ENCODE results near the gene HNRNPD. TPM values are rescaled to one million over a fixed set of nuclear protein-coding genes. Genes with fewer than 3 reads are reported as not detected.
"Not testable (repeated sequence)": the region's sequence is repeated elsewhere in the genome, so short reads cannot be mapped to it uniquely, and the experiment has no call there.

Gene HNRNPD
- total RNA-seq, 1 donor from 2014 or later: 39.7 TPM

- peak; percentile 83 for DNase-seq (ENCODE audit: low spot score)
These were observed 990 bp downstream of the HNRNPD start for GRCh38 chr4:82372517-82373485.

GRCh38 chr4:82371497-82371896, 2.3 kb downstream of the HNRNPD start:
- peak; percentile 4 for DNase-seq (ENCODE audit: low spot score)

GRCh38 chr4:82367438-82368097, 6.2 kb downstream of the HNRNPD start:
- no peak for DNase-seq (ENCODE audit: low spot score)

- not testable (repeated sequence) for DNase-seq (ENCODE audit: low spot score)
These were observed 7.4 kb downstream of the HNRNPD start for GRCh38 chr4:82366431-82366830.

- DNase-seq (ENCODE audit: low spot score): no peak
These were observed 9.8 kb downstream of the HNRNPD start for GRCh38 chr4:82363896-82364487.

- no peak for DNase-seq (ENCODE audit: low spot score)
These were observed 11.2 kb downstream of the HNRNPD start for GRCh38 chr4:82362565-82362964.

GRCh38 chr4:82360298-82361177, 13.3 kb downstream of the HNRNPD start:
- DNase-seq (ENCODE audit: low spot score): peak; percentile 35

- no peak for DNase-seq (ENCODE audit: low spot score)
These were observed 14.9 kb downstream of the HNRNPD start for GRCh38 chr4:82358847-82359246.

GRCh38 chr4:82357640-82358039, 16.2 kb downstream of the HNRNPD start:
- DNase-seq (ENCODE audit: low spot score): no peak

- no peak for DNase-seq (ENCODE audit: low spot score)
These were observed 19.0 kb downstream of the HNRNPD start for GRCh38 chr4:82354788-82355187.

- no peak for DNase-seq (ENCODE audit: low spot score)
These were observed 20.9 kb downstream of the HNRNPD start for GRCh38 chr4:82352825-82353366.

GRCh38 chr4:82352118-82352824, 21.5 kb downstream of the HNRNPD start:
- no peak for DNase-seq (ENCODE audit: low spot score)

- DNase-seq (ENCODE audit: low spot score): no peak
These were observed 27.7 kb downstream of the HNRNPD start for GRCh38 chr4:82346126-82346525.

GRCh38 chr4:82335043-82335442, 38.7 kb downstream of the HNRNPD start:
- DNase-seq (ENCODE audit: low spot score): no peak

GRCh38 chr4:82333641-82334040, 40.1 kb downstream of the HNRNPD start:
- not testable (repeated sequence) for DNase-seq (ENCODE audit: low spot score)

- no peak for DNase-seq (ENCODE audit: low spot score)
These were observed 42.0 kb downstream of the HNRNPD start for GRCh38 chr4:82331814-82332213.

- DNase-seq (ENCODE audit: low spot score): no peak
These were observed 53.4 kb downstream of the HNRNPD start for GRCh38 chr4:82320351-82320750.

GRCh38 chr4:82303063-82303462, 70.7 kb downstream of the HNRNPD start:
- not testable (repeated sequence) for DNase-seq (ENCODE audit: low spot score)

Measured in umbilical cord (tissue), 2 donors.